Nucleus accumbens (tissue), 56 donors: ENCODE measurements around the gene COX5B.
"Not testable (repeated sequence)": the region's sequence is repeated elsewhere in the genome, so short reads cannot be mapped to it uniquely, and the experiment has no call there.

Experiments used
- DNase-seq, 56 donors: peaks; one replicate each; lab custom pipeline; 2025; lab: John Stamatoyannopoulos, UW

COX5B gene

GRCh38 chr2:97670471-97670870 is 24.6 kb downstream of the COX5B start:
- DNase-seq: no peak

GRCh38 chr2:97671526-97671925 is 25.7 kb downstream of the COX5B start:
- DNase-seq: no peak

- DNase-seq: not testable (repeated sequence)
These were observed 26.8 kb downstream of the COX5B start for GRCh38 chr2:97672606-97673140.

- no peak for DNase-seq
These were observed 27.5 kb downstream of the COX5B start for GRCh38 chr2:97673182-97673914.

- no peak for DNase-seq
These were observed 28.0 kb downstream of the COX5B start for GRCh38 chr2:97673915-97674283.

GRCh38 chr2:97675430-97676113 is 29.7 kb downstream of the COX5B start:
- no peak for DNase-seq

- no peak for DNase-seq
These were observed 30.8 kb downstream of the COX5B start for GRCh38 chr2:97676620-97677019.

- no peak for DNase-seq
These were observed 31.6 kb downstream of the COX5B start for GRCh38 chr2:97677480-97677879.

GRCh38 chr2:97678298-97678697 is 32.4 kb downstream of the COX5B start:
- DNase-seq: no peak

- DNase-seq: not testable (repeated sequence)
These were observed 41.4 kb downstream of the COX5B start for GRCh38 chr2:97687235-97687634.

- DNase-seq: no peak
These were observed 42.4 kb downstream of the COX5B start for GRCh38 chr2:97688062-97688827.

- DNase-seq: no peak
These were observed 45.3 kb downstream of the COX5B start for GRCh38 chr2:97691166-97691565.

- no peak for DNase-seq
These were observed 47.6 kb downstream of the COX5B start for GRCh38 chr2:97693476-97693875.

GRCh38 chr2:97695744-97696143 is 49.9 kb downstream of the COX5B start:
- DNase-seq: no peak

- peak in 54 of 56 donors; percentile 25 to 96 (median 80) for DNase-seq
These were observed 51.7 kb downstream of the COX5B start for GRCh38 chr2:97697252-97698235.
